Lower leg skin (tissue), 3 donors: Measurements from ENCODE around the gene MNT.

ENCODE experiments used
- POLR2A ChIP-seq, 2 donors: fragments of 450-650 bp; IDR thresholded peaks; one replicate each; pipeline ENCODE4 v1.6.1; 2016 to 2017; ENCODE audit warnings: antibody characterized with exemption in 2 of 2, mild to moderate bottlenecking in 1 of 2, moderate library complexity in 1 of 2
- TF ChIP-seq, protein P1 (sequence below), 3 donors: fragments of 450-650 bp; IDR thresholded peaks; one replicate each; pipeline ENCODE4 v1.5.1; 2016; ENCODE audit warnings: antibody characterized with exemption in 3 of 3, mild to moderate bottlenecking in 3 of 3, moderate library complexity in 2 of 3

DNA sequence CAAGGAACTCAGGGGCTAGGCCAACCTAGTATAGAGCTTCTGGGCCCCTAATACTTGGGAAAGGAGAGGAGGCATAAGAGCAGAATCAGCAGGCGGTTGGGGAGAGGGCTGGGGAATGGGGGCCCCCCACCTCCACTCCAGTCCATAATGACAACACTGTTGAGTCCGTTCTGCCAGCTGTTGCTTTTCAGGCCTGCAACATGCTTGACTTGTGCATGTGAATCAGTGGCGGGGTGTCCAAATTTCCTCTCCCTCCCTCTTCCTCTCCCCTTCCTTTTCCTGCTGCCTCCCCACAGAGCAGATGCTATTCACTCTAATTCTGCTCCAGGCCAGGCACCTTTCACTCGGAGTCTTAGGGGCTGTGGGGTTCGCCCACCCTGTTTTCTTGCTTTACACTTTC lies 31.8 kb downstream of the MNT start:
- TF ChIP-seq, protein P1, sequence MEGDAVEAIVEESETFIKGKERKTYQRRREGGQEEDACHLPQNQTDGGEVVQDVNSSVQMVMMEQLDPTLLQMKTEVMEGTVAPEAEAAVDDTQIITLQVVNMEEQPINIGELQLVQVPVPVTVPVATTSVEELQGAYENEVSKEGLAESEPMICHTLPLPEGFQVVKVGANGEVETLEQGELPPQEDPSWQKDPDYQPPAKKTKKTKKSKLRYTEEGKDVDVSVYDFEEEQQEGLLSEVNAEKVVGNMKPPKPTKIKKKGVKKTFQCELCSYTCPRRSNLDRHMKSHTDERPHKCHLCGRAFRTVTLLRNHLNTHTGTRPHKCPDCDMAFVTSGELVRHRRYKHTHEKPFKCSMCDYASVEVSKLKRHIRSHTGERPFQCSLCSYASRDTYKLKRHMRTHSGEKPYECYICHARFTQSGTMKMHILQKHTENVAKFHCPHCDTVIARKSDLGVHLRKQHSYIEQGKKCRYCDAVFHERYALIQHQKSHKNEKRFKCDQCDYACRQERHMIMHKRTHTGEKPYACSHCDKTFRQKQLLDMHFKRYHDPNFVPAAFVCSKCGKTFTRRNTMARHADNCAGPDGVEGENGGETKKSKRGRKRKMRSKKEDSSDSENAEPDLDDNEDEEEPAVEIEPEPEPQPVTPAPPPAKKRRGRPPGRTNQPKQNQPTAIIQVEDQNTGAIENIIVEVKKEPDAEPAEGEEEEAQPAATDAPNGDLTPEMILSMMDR (IDR thresholded peaks at IDR 0.05) = no peak
- TF ChIP-seq POLR2A (IDR thresholded peaks at IDR 0.05) = no peak
